Measurements from ENCODE around the gene TRIM2.

The TRIM2 gene

DNA sequence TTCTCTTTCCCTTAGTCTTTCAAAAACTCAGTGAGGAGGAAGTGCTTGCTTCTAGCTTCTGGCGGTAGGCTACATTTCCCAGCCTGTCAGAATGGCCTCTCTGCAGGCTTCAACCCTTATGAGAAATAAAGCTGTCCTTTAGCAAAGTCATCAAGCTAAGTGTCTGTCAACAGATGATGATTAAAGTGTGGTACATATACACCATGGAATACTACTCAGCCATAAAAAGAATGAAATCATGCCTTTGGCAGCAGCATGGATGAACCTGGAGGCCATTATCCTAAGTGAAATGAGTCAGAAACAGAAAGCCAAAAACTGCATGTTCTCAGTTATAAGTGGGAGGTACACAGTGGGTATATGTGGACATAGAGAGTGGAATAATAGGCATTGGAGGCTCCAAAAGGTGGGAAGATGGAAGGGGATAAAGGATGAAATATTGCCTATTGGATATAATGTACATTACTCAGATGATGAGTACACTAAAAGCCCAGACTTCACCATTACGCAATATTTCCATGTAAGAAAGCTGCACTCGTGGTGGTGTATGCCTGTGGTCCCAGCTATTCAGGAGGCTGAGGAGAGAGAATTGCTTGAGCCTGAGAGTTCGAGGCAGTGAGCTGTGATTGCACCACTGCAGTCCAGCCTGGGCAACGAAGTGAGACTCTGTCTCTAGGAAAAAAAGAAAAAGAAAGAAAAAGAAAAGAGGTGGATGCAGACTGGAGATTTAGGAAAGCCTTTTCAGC, 7.9 kb downstream of the TRIM2 start:
- Histone ChIP-seq H4K8ac (ENCODE audit: low read depth, low read length) (no peak overlapping the region), H3K9ac (ENCODE audit: low read length) (no peak overlapping the region), H3K4me3 (ENCODE audit: low read length) (no peak overlapping the region), H4K5ac (ENCODE audit: low read length) (no peak overlapping the region), H3K27ac (ENCODE audit: low read depth, low read length) (no peak overlapping the region), H3K56ac (ENCODE audit: low read length) (no peak overlapping the region), H3K79me1 (ENCODE audit: low read length) (peaks cover 4% of the 10 kb centered on the region), H2BK5ac (ENCODE audit: low read length) (no peak overlapping the region), H3K4me1 (ENCODE audit: control insufficient read depth, low read depth, low read length) (peaks cover 10% of the 10 kb centered on the region), H3K4me2 (ENCODE audit: low read length) (no peak overlapping the region), H2AK5ac (ENCODE audit: low read length) (no peak overlapping the region), H3K23ac (ENCODE audit: low read length) (no peak overlapping the region), H3K27me3 (ENCODE audit: insufficient read depth, low read length, poor library complexity) (no peaks in the 10 kb centered on the region), H3K79me2 (ENCODE audit: control insufficient read depth, insufficient read depth, low read length) (no peaks in the 10 kb centered on the region), H3K36me3 (ENCODE audit: control insufficient read depth, insufficient read depth, low read length) (no peaks in the 10 kb centered on the region), H3K18ac (ENCODE audit: low read length) (no peak overlapping the region), H2BK120ac (ENCODE audit: low read depth, low read length) (no peak overlapping the region), H2BK15ac (replicated peaks; ENCODE audit: low read depth) (no peak overlapping the region), H3K4ac (ENCODE audit: low read depth, low read length) (no peak overlapping the region)
- no peak for DNase-seq
- no CpG with 5 or more reads among the region's 5 CpGs for WGBS (ENCODE audit: extremely low coverage, insufficient coverage, low lambda C conversion rate)

DNA sequence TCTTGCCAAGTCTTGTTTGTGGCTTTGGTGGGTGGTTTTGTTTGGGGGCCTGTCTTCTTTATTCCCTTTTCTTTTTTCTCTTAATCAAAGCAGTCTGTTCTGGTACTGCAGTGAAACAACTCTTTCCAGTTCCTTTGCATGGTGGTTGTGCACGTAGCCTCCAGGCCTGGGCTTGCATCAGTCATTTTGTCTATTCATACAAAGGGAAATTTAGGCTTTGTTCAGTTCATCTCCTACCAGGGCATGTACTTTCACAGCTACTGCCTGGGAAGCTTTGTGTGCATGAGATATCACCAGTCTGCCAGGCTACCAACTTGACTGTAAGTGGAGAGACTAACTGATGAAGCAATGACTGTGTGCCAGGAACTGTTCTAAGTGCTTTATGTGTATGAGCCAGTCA, 8.5 kb downstream of the TRIM2 start:
- peaks cover 7% of the 10 kb centered on the region for H3K4me1 ChIP-seq (ENCODE audit: control insufficient read depth, low read depth, low read length)
- DNase-seq, result no peak

DNA sequence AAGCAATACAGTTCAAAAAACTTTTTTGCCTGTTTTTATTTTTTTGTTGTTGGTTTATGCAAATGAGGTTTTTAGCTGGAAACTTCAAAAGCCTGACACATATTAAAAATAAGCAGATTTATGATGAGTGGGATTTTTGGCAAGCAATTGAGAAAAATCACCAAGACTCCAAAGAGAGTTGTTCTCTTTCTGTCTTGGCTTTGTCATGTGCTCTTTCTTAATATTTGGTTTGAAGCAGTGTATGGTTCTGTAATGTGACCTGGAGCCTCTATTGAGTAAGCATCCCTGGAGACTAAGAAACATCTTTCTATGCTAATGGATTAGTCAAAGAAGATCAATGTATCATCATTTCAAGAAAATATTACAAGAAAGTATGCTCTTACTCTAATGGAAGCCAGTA, 11.7 kb downstream of the TRIM2 start:
- Histone ChIP-seq H3K4me2 (ENCODE audit: low read length) (no peak overlapping the region), H2BK15ac (replicated peaks; ENCODE audit: low read depth) (no peak overlapping the region), H3K9ac (ENCODE audit: low read length) (no peak overlapping the region), H3K79me1 (ENCODE audit: low read length) (no peaks in the 10 kb centered on the region), H3K18ac (ENCODE audit: low read length) (no peak overlapping the region), H3K4ac (ENCODE audit: low read depth, low read length) (no peak overlapping the region), H2BK5ac (ENCODE audit: low read length) (no peak overlapping the region), H4K5ac (ENCODE audit: low read length) (no peak overlapping the region), H2AK5ac (ENCODE audit: low read length) (no peak overlapping the region), H3K36me3 (ENCODE audit: control insufficient read depth, insufficient read depth, low read length) (no peaks in the 10 kb centered on the region), H2BK120ac (ENCODE audit: low read depth, low read length) (no peak overlapping the region), H3K27ac (ENCODE audit: low read depth, low read length) (no peak overlapping the region), H3K79me2 (ENCODE audit: control insufficient read depth, insufficient read depth, low read length) (no peaks in the 10 kb centered on the region), H3K23ac (ENCODE audit: low read length) (no peak overlapping the region), H4K8ac (ENCODE audit: low read depth, low read length) (no peak overlapping the region), H3K27me3 (ENCODE audit: insufficient read depth, low read length, poor library complexity) (no peaks in the 10 kb centered on the region), H3K56ac (ENCODE audit: low read length) (no peak overlapping the region), H3K4me3 (ENCODE audit: low read length) (no peak overlapping the region), H3K4me1 (ENCODE audit: control insufficient read depth, low read depth, low read length) (no peaks in the 10 kb centered on the region)
- DNase-seq, result no peak

More for the DNA sequence above, 8.5 kb downstream of the TRIM2 start:
- Histone ChIP-seq H2BK15ac (replicated peaks; ENCODE audit: low read depth) (no peak overlapping the region), H2BK120ac (ENCODE audit: low read depth, low read length) (no peak overlapping the region), H3K36me3 (ENCODE audit: control insufficient read depth, insufficient read depth, low read length) (no peaks in the 10 kb centered on the region), H3K4me3 (ENCODE audit: low read length) (no peak overlapping the region), H2BK5ac (ENCODE audit: low read length) (no peak overlapping the region), H2AK5ac (ENCODE audit: low read length) (no peak overlapping the region), H4K8ac (ENCODE audit: low read depth, low read length) (no peak overlapping the region), H3K27ac (ENCODE audit: low read depth, low read length) (no peak overlapping the region), H3K23ac (ENCODE audit: low read length) (no peak overlapping the region), H3K9ac (ENCODE audit: low read length) (no peak overlapping the region), H3K18ac (ENCODE audit: low read length) (no peak overlapping the region), H3K79me2 (ENCODE audit: control insufficient read depth, insufficient read depth, low read length) (no peaks in the 10 kb centered on the region), H3K56ac (ENCODE audit: low read length) (no peak overlapping the region), H3K4ac (ENCODE audit: low read depth, low read length) (no peak overlapping the region), H3K4me2 (ENCODE audit: low read length) (no peak overlapping the region), H4K5ac (ENCODE audit: low read length) (no peak overlapping the region), H3K79me1 (ENCODE audit: low read length) (peaks cover 4% of the 10 kb centered on the region), H3K27me3 (ENCODE audit: insufficient read depth, low read length, poor library complexity) (no peaks in the 10 kb centered on the region)
- no CpG with 5 or more reads among the region's 1 CpG for WGBS (ENCODE audit: extremely low coverage, insufficient coverage, low lambda C conversion rate)

DNA sequence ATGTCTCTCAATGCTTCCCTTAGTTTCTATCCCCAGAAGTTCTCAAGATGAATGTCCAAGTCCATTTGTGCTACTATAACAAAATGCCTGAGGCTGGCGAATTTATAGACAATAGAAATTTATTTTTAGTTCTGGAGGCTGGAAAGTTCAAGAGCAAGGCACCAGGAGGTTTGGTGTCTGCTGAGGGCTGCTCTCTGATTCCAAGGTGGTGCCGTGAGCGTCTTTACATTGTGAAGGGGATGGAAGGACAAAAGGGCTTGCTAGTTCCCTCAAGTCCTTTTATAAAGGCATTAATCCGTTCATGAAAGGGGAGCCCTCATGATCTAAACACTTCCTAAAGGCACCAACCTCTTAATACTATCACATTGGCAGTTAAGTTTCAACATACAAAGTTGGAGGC, 12.3 kb downstream of the TRIM2 start:
- no peak for DNase-seq

DNA sequence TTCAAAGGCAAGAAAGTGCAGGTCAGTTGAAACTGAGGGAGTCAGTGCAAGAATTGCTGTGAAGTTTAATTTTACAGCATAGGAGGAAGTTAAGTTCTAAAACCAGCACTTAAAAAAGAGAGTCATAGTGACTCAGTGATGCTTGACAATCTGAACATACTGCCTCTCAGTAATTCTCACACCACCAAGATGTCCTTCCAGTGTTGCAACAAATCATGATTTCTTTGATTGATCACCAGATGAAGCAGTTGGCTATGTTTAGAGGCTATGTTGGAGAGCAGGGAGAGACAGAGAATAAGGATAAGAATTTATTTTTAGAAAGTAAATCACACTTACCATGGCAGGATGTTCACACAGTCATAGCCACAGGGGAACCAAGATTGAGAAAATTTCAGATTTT, 13.2 kb downstream of the TRIM2 start:
- H4K5ac ChIP-seq (ENCODE audit: low read length), result no peak overlapping the region
- H3K9ac ChIP-seq (ENCODE audit: low read length), result no peak overlapping the region
- no peak for DNase-seq
- no peak overlapping the region for H4K8ac ChIP-seq (ENCODE audit: low read depth, low read length)
- H3K4me3 ChIP-seq (ENCODE audit: low read length), result no peak overlapping the region
- H3K23ac ChIP-seq (ENCODE audit: low read length), result no peak overlapping the region
- H2BK15ac ChIP-seq (replicated peaks; ENCODE audit: low read depth), result no peak overlapping the region
- no peak overlapping the region for H3K27ac ChIP-seq (ENCODE audit: low read depth, low read length)
- H3K56ac ChIP-seq (ENCODE audit: low read length), result no peak overlapping the region
- H3K79me1 ChIP-seq (ENCODE audit: low read length), result no peaks in the 10 kb centered on the region
- no peaks in the 10 kb centered on the region for H3K79me2 ChIP-seq (ENCODE audit: control insufficient read depth, insufficient read depth, low read length)
- H3K27me3 ChIP-seq (ENCODE audit: insufficient read depth, low read length, poor library complexity), result no peaks in the 10 kb centered on the region
- no peak overlapping the region for H3K4ac ChIP-seq (ENCODE audit: low read depth, low read length)
- H2BK120ac ChIP-seq (ENCODE audit: low read depth, low read length), result no peak overlapping the region
- no peak overlapping the region for H2BK5ac ChIP-seq (ENCODE audit: low read length)
- H3K4me1 ChIP-seq (ENCODE audit: control insufficient read depth, low read depth, low read length), result no peaks in the 10 kb centered on the region
- H3K36me3 ChIP-seq (ENCODE audit: control insufficient read depth, insufficient read depth, low read length), result no peaks in the 10 kb centered on the region
- no peak overlapping the region for H3K4me2 ChIP-seq (ENCODE audit: low read length)
- H2AK5ac ChIP-seq (ENCODE audit: low read length), result no peak overlapping the region
- no peak overlapping the region for H3K18ac ChIP-seq (ENCODE audit: low read length)

More for the DNA sequence above, 12.3 kb downstream of the TRIM2 start:
- H3K56ac ChIP-seq (ENCODE audit: low read length), result no peak overlapping the region
- no peaks in the 10 kb centered on the region for H3K79me1 ChIP-seq (ENCODE audit: low read length)
- H3K4me2 ChIP-seq (ENCODE audit: low read length), result no peak overlapping the region
- H2BK5ac ChIP-seq (ENCODE audit: low read length), result no peak overlapping the region
- no peak overlapping the region for H4K5ac ChIP-seq (ENCODE audit: low read length)
- no peak overlapping the region for H2BK15ac ChIP-seq (replicated peaks; ENCODE audit: low read depth)
- H3K4ac ChIP-seq (ENCODE audit: low read depth, low read length), result no peak overlapping the region
- no peaks in the 10 kb centered on the region for H3K36me3 ChIP-seq (ENCODE audit: control insufficient read depth, insufficient read depth, low read length)
- no peaks in the 10 kb centered on the region for H3K27me3 ChIP-seq (ENCODE audit: insufficient read depth, low read length, poor library complexity)
- H3K4me1 ChIP-seq (ENCODE audit: control insufficient read depth, low read depth, low read length), result no peaks in the 10 kb centered on the region
- no CpG with 5 or more reads among the region's 4 CpGs for WGBS (ENCODE audit: extremely low coverage, insufficient coverage, low lambda C conversion rate)
- no peak overlapping the region for H2AK5ac ChIP-seq (ENCODE audit: low read length)
- H3K4me3 ChIP-seq (ENCODE audit: low read length), result no peak overlapping the region
- H3K27ac ChIP-seq (ENCODE audit: low read depth, low read length), result no peak overlapping the region
- H3K23ac ChIP-seq (ENCODE audit: low read length), result no peak overlapping the region
- H3K79me2 ChIP-seq (ENCODE audit: control insufficient read depth, insufficient read depth, low read length), result no peaks in the 10 kb centered on the region
- H4K8ac ChIP-seq (ENCODE audit: low read depth, low read length), result no peak overlapping the region
- H2BK120ac ChIP-seq (ENCODE audit: low read depth, low read length), result no peak overlapping the region
- no peak overlapping the region for H3K18ac ChIP-seq (ENCODE audit: low read length)
- H3K9ac ChIP-seq (ENCODE audit: low read length), result no peak overlapping the region

DNA sequence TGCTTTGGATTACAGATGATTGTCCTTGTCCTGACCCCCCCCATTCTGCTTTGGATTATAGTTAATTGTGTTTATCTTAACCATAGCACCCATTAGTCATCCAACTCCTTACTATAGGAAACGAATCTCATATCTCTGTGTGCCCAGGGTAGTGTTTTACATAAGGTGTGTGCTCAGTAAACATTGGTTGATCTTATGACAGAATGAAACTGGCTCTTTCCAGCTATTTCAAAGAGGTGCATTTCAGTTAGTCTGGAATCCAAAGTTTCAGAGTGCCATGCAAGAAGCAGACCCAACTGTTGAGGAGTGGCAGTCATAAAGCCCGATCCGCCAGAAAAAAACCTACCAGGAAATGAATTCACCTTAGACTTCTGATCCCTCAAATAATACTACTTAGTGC, 14.7 kb downstream of the TRIM2 start:
- Histone ChIP-seq H3K4me1 (ENCODE audit: control insufficient read depth, low read depth, low read length) (peaks cover 3% of the 10 kb centered on the region), H3K18ac (ENCODE audit: low read length) (no peak overlapping the region), H2AK5ac (ENCODE audit: low read length) (no peak overlapping the region), H3K79me2 (ENCODE audit: control insufficient read depth, insufficient read depth, low read length) (no peaks in the 10 kb centered on the region), H3K4ac (ENCODE audit: low read depth, low read length) (no peak overlapping the region), H2BK120ac (ENCODE audit: low read depth, low read length) (no peak overlapping the region), H3K36me3 (ENCODE audit: control insufficient read depth, insufficient read depth, low read length) (no peaks in the 10 kb centered on the region), H3K79me1 (ENCODE audit: low read length) (no peaks in the 10 kb centered on the region), H4K8ac (ENCODE audit: low read depth, low read length) (no peak overlapping the region), H2BK5ac (ENCODE audit: low read length) (no peak overlapping the region), H3K56ac (ENCODE audit: low read length) (no peak overlapping the region), H3K27ac (ENCODE audit: low read depth, low read length) (no peak overlapping the region), H3K9ac (ENCODE audit: low read length) (no peak overlapping the region), H3K23ac (ENCODE audit: low read length) (no peak overlapping the region), H4K5ac (ENCODE audit: low read length) (no peak overlapping the region), H2BK15ac (replicated peaks; ENCODE audit: low read depth) (no peak overlapping the region), H3K4me2 (ENCODE audit: low read length) (no peak overlapping the region), H3K27me3 (ENCODE audit: insufficient read depth, low read length, poor library complexity) (no peaks in the 10 kb centered on the region), H3K4me3 (ENCODE audit: low read length) (no peak overlapping the region)
- no CpG with 5 or more reads among the region's 3 CpGs for WGBS (ENCODE audit: extremely low coverage, insufficient coverage, low lambda C conversion rate)
- no peak for DNase-seq

Measured in mesendoderm (in vitro differentiated cells).